Mucosa of descending colon (tissue), 3 donors: ENCODE data around the gene DNAH3. TPM values are rescaled to one million over a fixed set of nuclear protein-coding genes. Genes with fewer than 3 reads are reported as not detected.
"Not testable (repeated sequence)": the region's sequence is repeated elsewhere in the genome, so short reads cannot be mapped to it uniquely, and the experiment has no call there.

ENCODE experiments used
- ATAC-seq: fragments of 200-7000 bp; cut with Tn5 transposase; one replicate; pipeline ENCODE4 v1.9.1; 2020; ENCODE audit warnings: mild to moderate bottlenecking, moderate library complexity
- DNase-seq, 3 donors: peaks; one replicate each; pipeline ENCODE4 v3.0.0-alpha.2; 2020
- H3K36me3 ChIP-seq: fragments of 200-600 bp; one replicate; pipeline ENCODE4 v1.8.0; 2021; ENCODE audit warnings: low read depth, mild to moderate bottlenecking
- H3K4me1 ChIP-seq: fragments of 200-600 bp; one replicate; pipeline ENCODE4 v1.8.0; 2021; ENCODE audit warnings: low read depth, mild to moderate bottlenecking
- H3K4me3 ChIP-seq: fragments of 200-600 bp; one replicate; pipeline ENCODE4 v1.8.0; 2021; ENCODE audit warnings: mild to moderate bottlenecking
- H3K9me3 ChIP-seq: fragments of 200-600 bp; one replicate; pipeline ENCODE4 v1.8.0; 2021; ENCODE audit warnings: mild to moderate bottlenecking
- intact Hi-C, 2 donors: fragments of 100-400 bp; cut with DNase I in 1 of 2; cut with micrococcal nuclease in 1 of 2; formaldehyde crosslinking; loops; one replicate each; pipeline versions ENCODE4 v1.11.0 to v1.11.1; 2022; cut with DNase I, micrococcal nuclease
- long read RNA-seq, 2 donors: library from polyadenylated mRNA; unstranded; transcript quantifications; one replicate each; pipeline ENCODE4 v2.0.0, GENCODE V29; 2019 to 2021
- total RNA-seq, 3 donors: library from RNA; stranded (reverse); fragmentation: NEBNext Ultra II Directional in 2 of 3; extraction: Animal tissue kit (Norgen Biotek cat#: 25700) in 2 of 3; gene quantifications; one replicate each; pipeline versions ENCODE4 v1.2.1 to v1.2.4, GENCODE V29; 2021 to 2023
- TF ChIP-seq, protein P1 (sequence below): fragments of 200-600 bp; IDR thresholded peaks from one replicate; pipeline ENCODE4 v1.8.0; 2022; ENCODE audit warnings: antibody characterized with exemption, mild to moderate bottlenecking
- donor health status: DM: no; HTN: no; CAD: no; lungs with moderate emphysema.
- donor health status: DM: no; HTN: no; CAD: no.
- donor health status: DM: no; HTN: yes; CAD: no.

DNAH3 gene, protein sequence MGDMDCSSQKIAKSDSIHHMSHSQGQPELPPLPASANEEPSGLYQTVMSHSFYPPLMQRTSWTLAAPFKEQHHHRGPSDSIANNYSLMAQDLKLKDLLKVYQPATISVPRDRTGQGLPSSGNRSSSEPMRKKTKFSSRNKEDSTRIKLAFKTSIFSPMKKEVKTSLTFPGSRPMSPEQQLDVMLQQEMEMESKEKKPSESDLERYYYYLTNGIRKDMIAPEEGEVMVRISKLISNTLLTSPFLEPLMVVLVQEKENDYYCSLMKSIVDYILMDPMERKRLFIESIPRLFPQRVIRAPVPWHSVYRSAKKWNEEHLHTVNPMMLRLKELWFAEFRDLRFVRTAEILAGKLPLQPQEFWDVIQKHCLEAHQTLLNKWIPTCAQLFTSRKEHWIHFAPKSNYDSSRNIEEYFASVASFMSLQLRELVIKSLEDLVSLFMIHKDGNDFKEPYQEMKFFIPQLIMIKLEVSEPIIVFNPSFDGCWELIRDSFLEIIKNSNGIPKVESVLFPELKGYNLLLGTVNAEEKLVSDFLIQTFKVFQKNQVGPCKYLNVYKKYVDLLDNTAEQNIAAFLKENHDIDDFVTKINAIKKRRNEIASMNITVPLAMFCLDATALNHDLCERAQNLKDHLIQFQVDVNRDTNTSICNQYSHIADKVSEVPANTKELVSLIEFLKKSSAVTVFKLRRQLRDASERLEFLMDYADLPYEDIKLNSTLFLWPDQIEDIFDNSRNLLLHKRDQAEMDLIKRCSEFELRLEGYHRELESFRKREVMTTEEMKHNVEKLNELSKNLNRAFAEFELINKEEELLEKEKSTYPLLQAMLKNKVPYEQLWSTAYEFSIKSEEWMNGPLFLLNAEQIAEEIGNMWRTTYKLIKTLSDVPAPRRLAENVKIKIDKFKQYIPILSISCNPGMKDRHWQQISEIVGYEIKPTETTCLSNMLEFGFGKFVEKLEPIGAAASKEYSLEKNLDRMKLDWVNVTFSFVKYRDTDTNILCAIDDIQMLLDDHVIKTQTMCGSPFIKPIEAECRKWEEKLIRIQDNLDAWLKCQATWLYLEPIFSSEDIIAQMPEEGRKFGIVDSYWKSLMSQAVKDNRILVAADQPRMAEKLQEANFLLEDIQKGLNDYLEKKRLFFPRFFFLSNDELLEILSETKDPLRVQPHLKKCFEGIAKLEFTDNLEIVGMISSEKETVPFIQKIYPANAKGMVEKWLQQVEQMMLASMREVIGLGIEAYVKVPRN (N-terminal part only)
- 1 to 10 TPM; 2.2 to 6.4 (median 2.9) TPM for total RNA-seq
- long read RNA-seq, donor 1, partial matches to known transcripts: 0 of 2 reads
- long read RNA-seq, donor 1, other reads (novel, unspliced or antisense): 2 of 2 reads
- long read RNA-seq, donor 2, partial matches to known transcripts: 0 of 4 reads
- long read RNA-seq, donor 2, other reads (novel, unspliced or antisense): 4 of 4 reads

DNA sequence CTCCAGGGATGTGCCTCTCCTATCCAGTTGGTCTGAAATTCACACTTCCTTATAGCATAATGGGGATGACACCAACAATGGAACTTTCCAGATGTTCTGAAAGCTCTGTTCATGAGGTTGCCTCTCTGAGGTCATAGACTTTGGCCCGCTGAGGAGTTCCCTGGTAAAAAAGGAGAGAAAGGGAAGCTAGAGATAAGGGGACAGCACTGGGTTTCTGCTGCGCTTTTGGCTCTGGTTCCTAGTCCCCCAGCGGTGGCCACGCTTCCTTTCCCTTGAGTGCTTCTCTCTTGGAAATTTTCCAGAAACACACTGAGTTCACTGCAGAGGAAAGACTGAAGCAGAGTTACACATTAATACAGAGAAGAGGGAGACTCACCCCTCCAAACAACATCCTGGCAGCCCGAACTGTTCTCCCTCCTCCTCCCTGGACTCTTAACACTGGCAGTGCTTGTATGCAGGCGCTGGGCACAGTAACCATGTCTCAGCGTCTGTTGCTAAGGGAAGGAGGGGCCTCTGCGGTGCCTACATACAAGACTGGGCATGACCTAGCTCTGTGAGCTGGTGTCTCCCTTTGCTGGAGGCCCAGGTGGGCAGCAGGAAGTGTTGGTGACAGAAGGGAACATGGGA lies at the start of gene DNAH3:
TSS of gene DNAH3 (minus strand) at position 472 of the 627 bp plus-strand sequence. CDS start 527 bp downstream, outside the sequence.
- DNase-seq: peak in 1 of 3 donors; percentile 16
- peaks cover 4% of the 10 kb centered on the region for H3K4me1 ChIP-seq
- TF ChIP-seq, protein P1, sequence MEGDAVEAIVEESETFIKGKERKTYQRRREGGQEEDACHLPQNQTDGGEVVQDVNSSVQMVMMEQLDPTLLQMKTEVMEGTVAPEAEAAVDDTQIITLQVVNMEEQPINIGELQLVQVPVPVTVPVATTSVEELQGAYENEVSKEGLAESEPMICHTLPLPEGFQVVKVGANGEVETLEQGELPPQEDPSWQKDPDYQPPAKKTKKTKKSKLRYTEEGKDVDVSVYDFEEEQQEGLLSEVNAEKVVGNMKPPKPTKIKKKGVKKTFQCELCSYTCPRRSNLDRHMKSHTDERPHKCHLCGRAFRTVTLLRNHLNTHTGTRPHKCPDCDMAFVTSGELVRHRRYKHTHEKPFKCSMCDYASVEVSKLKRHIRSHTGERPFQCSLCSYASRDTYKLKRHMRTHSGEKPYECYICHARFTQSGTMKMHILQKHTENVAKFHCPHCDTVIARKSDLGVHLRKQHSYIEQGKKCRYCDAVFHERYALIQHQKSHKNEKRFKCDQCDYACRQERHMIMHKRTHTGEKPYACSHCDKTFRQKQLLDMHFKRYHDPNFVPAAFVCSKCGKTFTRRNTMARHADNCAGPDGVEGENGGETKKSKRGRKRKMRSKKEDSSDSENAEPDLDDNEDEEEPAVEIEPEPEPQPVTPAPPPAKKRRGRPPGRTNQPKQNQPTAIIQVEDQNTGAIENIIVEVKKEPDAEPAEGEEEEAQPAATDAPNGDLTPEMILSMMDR: no peak
- ATAC-seq: peak; percentile 85
- H3K9me3 ChIP-seq: no peaks in the 10 kb centered on the region
- intact Hi-C loops: loop anchor here in 1 of 2 donors (10.0 kb wide), 1 partner anchor 154 kb away; no protein-coding TSS in a partner anchor
- no peak within 1 kb of the TSS for H3K4me3 ChIP-seq
- H3K36me3 ChIP-seq: no peaks in the 10 kb centered on the region

DNA sequence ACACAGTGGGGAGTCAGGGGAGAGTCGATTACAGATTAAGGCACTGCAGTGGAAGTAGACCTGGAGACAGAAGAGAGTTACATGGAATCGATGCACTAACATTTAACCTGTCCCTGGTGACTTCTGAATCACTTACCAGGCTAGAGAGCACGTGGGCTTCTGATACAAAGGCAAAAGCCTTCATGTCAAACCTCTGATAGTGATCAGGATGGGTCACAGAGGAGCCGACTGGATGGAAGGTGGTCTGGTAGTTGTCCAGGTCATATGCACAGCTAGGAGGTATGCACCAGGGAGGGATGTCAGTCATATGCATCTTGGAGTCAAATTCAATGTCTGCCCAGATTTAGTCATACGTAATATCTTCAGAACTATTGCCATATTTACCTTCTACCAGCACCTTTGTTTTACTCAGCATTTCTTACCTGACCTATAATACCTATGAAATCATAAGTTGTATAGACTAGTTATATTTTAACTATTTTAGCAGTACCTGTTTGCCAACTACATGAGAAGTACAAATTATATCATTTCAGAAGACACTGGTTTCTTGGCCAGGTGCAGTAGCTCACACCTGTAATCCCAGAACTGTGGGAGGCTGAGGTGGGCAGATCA lies 49.1 kb upstream of the DNAH3 start:
- Histone ChIP-seq H3K4me1 (peaks cover 8% of the 10 kb centered on the region), H3K36me3 (no peaks in the 10 kb centered on the region), H3K9me3 (no peaks in the 10 kb centered on the region), H3K4me3 (no peak overlapping the region)
- intact Hi-C loops: no loop called here
- TF ChIP-seq, protein P1: no peak
- DNase-seq (no peak), ATAC-seq (peak; percentile 90)

DNA sequence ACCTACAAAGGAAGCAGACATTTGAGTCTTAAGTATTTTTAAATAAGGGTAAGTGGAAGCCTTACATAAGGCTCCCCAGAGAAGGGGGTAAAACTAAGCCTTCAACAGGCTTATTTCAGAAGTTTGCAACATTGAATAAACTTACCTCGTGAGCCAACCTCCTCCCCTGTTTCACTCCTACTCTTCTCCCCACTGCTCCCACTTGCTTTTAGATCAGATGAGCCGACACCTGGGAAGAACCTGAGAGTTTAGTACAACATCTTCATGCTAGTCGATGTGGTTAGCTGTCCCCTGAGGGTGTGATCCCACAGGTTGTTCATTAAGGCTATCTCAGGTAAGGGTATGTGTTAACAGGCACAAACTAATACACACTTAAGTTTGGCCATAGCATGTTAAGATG lies 47.0 kb upstream of the DNAH3 start:
- no peak overlapping the region for H3K4me3 ChIP-seq
- TF ChIP-seq, protein P1: no peak
- H3K36me3 ChIP-seq: no peaks in the 10 kb centered on the region
- intact Hi-C loops: no loop called here
- ATAC-seq: no peak
- no peaks in the 10 kb centered on the region for H3K9me3 ChIP-seq
- no peak for DNase-seq
- H3K4me1 ChIP-seq: peaks cover 8% of the 10 kb centered on the region

DNA sequence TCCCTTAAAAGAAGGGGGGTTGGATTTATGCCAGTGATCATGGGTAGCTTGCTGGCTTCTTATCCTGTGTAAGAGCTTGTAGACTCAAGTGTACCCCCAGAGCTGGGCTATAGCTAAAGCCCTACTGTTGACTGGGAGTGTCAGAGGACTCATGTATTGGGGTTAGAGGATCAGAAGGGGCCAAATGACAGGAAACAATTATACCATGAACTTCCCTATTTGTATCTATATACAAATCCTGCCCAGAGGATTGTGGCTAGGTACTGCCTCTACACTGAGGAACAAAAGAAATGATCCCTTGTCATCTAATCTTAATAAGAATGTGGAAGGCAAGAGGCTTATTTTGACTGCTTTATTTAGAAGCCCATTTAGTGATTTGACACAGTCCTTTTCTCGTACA lies 46.5 kb upstream of the DNAH3 start:
- Histone ChIP-seq H3K9me3 (no peaks in the 10 kb centered on the region), H3K36me3 (no peaks in the 10 kb centered on the region), H3K4me1 (peaks cover 8% of the 10 kb centered on the region), H3K4me3 (no peak overlapping the region)
- TF ChIP-seq, protein P1: no peak
- no peak for ATAC-seq
- intact Hi-C loops: no loop called here
- DNase-seq: no peak

DNA sequence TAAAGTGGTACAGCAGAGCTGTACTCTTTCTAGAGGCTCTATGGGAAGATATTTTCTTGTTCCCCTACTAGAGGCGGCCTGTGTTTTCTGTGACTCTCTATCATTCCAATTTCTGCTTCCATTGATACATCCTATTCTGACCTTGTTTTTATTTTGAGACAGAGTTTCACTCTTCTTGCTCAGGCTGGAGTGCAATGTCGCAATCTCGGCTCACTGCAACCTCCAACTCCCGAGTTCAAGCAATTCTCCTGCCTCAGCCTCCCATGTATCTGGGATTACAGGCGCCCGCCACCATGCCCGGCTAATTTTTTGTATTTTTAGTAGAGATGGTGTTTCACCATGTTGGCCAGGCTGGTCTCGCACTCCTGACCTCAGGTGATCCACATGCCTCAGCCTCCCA lies 44.7 kb upstream of the DNAH3 start:
- H3K9me3 ChIP-seq, H3K4me3 ChIP-seq, H3K4me1 ChIP-seq, intact Hi-C loops, ATAC-seq, H3K36me3 ChIP-seq, DNase-seq: not testable (repeated sequence)
